ENCODE results near the gene CD207.

DNA sequence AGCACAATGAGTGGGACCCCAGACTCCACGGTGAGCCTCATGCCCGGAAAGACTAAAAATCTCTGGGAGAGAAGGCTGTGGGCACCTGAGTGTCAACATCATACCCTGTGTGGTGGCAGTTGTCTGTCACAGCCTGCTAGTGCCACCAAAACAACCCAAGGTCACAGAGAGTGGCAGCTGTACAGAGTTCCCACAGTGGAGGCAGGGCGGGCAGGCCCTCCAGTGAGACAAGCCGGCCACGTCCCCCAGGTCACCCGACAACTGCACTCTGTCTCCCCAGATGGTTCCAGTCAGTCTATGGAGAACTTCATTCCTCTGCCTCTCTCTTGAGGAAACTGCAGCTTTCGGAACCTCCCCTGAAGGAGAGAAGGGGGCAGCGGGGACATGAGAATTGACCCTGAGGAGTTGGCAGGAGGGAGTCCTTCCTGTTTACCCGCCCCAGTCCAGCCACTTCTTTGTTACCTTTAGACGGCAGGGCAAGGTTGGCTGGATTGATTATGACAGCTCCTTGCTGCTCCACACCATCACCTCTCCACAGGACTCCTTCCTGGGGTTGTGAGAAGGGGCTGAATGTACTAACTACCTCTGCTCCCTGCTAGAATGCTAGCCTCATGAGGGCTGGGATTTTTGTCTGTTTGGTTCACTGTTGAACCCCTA, 33.9 kb downstream of the CD207 start:
- TF ChIP-seq, protein P1, sequence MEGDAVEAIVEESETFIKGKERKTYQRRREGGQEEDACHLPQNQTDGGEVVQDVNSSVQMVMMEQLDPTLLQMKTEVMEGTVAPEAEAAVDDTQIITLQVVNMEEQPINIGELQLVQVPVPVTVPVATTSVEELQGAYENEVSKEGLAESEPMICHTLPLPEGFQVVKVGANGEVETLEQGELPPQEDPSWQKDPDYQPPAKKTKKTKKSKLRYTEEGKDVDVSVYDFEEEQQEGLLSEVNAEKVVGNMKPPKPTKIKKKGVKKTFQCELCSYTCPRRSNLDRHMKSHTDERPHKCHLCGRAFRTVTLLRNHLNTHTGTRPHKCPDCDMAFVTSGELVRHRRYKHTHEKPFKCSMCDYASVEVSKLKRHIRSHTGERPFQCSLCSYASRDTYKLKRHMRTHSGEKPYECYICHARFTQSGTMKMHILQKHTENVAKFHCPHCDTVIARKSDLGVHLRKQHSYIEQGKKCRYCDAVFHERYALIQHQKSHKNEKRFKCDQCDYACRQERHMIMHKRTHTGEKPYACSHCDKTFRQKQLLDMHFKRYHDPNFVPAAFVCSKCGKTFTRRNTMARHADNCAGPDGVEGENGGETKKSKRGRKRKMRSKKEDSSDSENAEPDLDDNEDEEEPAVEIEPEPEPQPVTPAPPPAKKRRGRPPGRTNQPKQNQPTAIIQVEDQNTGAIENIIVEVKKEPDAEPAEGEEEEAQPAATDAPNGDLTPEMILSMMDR (IDR thresholded peaks at IDR 0.05): no peak
- TF ChIP-seq POLR2A (IDR thresholded peaks at IDR 0.05) (no peak), POLR2AphosphoS5 (IDR thresholded peaks at IDR 0.05) (no peak)

Data from breast epithelium (tissue), 3 donors.